ENCODE measurements around the gene PTPN11.
A peak's percentile ranks its signal among the peaks of the same experiment; 100 is the strongest.
"Not testable (repeated sequence)": the region's sequence is repeated elsewhere in the genome, so short reads cannot be mapped to it uniquely, and the experiment has no call there.

The PTPN11 gene

DNA sequence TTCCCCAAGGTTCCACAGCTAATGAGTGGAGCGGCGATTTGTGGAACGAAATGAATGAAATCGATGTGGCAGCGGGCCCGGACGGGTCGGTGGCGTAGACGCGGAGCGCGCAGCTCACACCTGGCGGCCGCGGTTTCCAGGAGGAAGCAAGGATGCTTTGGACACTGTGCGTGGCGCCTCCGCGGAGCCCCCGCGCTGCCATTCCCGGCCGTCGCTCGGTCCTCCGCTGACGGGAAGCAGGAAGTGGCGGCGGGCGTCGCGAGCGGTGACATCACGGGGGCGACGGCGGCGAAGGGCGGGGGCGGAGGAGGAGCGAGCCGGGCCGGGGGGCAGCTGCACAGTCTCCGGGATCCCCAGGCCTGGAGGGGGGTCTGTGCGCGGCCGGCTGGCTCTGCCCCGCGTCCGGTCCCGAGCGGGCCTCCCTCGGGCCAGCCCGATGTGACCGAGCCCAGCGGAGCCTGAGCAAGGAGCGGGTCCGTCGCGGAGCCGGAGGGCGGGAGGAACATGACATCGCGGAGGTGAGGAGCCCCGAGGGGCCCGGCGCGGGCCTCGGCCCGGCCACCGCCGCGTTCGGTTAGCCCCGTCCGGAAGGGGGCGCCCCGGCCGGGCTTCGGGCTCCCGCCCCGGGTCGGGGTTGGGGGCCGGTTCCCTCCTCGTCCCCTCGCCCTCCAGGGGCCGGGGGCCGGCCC, at the start of gene PTPN11:
PTPN11 (plus strand) TSS at position 340 of the 689 bp plus-strand sequence; CDS start at position 505, 165 bp downstream.
- peak; percentile 78 to 89 (median 86) for DNase-seq (ENCODE audit: low read depth in 3 of 3)

DNA sequence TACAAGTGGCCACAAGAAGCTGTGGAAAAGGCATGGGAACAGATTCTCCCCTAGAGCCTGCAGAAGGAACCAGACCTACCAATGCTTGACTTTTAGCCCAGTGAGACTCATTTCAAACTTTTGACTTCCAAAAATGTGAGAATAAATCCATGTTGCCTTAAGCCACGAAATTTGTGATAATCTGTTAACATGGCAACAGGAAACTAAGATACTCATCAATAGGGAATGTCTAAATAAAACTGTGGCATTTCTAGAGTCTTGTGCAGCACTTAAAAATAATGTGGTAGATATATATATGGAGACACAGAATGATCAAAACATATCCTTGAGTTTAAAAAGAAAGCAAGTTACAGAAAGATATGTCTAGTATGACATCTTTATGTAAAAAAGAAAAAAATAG, 48.5 kb upstream of the PTPN11 start:
- DNase-seq (ENCODE audit: low read depth in 3 of 3): no peak

DNA sequence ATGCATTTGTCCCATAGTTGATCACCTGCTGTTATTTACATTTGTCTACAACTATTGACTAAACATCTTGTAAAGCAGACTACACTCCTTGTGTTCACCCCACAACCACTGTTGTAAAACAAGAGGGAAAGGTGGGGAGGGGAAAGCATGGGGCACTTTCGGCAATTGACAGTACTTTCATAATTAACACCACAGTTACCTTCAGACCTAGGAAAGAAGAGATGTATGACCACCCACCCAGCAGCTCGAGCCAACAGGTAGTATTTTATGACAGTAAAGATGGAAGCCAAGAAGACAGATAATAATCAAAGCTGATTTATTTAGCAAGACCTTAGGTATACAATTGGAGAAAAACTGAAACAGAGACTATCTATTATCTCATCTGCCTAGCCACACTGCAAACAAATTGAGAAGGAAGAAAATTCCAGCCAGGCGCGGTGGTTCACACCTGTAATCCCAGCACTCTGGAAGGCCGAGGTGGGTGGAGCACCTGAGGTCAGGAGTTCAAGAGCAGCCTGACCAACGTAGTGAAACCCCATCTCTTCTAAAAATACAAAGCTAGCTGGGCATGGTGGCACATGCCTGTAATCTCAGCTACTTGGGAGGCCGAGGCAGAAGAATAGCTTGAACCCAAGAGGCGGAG, 47.8 kb upstream of the PTPN11 start:
- DNase-seq (ENCODE audit: low read depth in 3 of 3): no peak

GRCh38 chr12:112374166-112374740, 44.5 kb upstream of the PTPN11 start:
- no peak for DNase-seq (ENCODE audit: low read depth in 3 of 3)

DNA sequence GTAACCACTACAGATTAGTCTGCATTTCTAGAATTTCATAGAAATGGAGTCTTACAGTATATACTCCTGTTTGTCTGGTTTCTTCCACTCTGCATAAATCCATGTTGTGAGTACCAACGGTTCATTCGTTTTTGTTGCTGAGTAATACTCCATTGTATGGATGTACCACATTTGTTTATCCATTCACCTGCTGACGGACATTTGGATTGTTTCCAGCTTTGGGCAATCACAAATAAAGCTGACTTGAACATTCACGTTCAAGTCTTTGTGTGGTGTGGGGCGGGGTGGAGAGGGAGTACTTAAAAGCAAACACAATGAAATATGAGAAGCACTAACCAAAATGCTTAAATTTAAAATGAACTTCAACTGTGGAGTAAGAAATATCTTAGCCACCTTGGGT, 43.6 kb upstream of the PTPN11 start:
- DNase-seq (ENCODE audit: low read depth in 3 of 3): no peak

GRCh38 chr12:112380663-112381405, 37.9 kb upstream of the PTPN11 start:
- no peak for DNase-seq (ENCODE audit: low read depth in 3 of 3)

GRCh38 chr12:112381406-112381882, 37.3 kb upstream of the PTPN11 start:
- DNase-seq (ENCODE audit: low read depth in 3 of 3): no peak

DNA sequence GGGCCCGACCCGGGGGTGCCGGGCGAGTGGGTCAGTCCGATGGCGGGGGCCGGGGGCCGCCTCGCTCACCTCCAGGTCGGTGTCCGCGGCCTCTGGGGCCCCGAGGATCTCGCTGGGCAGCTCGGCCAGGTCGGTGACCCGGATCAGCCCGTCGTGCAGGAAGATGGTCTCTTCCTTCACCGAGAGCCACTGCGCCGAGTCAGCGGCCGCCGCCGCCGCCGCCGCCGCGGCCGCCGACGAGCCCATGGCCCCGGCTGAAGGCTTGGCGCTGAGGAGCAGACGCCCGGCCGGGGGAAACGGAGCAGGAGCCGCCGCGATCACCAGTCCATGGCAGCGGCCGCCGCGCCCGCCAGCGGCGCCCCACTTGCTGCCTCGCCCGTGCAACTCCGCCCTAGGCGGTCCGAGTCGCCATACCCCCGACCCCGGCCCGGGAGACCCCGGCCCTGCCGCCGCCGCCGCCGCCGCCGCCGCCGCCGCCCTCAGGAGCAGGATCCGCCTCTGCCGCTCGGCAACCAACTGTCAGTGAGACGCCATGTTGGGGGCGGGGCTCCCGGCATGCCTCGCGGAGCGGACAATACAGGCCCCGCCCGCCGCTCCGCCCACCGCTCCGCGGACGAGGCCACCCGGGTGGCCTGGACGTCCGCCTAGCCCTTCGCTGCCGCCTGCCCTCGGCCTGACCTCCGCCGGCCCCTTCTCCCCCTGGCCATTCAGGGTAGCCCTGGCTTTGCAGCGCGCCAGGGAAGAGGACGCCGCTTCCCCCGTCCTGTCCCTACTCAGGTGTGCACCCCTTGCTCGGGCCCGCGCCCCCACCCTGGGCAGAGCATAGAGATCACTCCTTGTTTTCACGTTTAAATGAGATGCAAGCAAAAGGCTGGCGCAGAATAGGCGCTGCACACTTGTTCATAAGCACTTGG, 36.6 kb upstream of the PTPN11 start, which contains the start of gene HECTD4:
HECTD4 (minus strand) TSS at position 549 of the 914 bp plus-strand sequence; CDS start at position 246, 303 bp downstream.
- peak; percentile 84 to 99 (median 87) for DNase-seq (ENCODE audit: low read depth in 3 of 3)

- no peak for DNase-seq (ENCODE audit: low read depth in 3 of 3)
These were observed 35.9 kb upstream of the PTPN11 start for GRCh38 chr12:112382866-112383265.

DNA sequence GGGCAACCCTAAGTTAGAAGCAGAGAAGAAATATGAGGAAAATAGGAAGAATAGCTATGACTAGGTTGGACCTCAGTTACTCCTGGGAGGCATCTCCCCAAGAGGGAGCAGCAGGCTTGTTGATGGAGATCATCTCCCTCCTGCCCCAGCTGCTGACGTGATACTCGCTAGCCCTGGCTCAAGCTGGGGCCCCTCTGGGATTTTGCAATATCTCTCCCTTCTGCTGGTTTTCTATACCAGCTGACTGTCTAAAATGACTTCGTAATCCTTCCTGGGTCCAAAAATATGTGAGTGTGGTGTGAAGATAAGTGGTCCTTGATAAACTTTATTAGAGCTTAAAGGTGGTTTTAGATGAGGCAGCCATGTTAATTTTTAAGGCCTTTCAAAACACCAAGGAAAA, 32.0 kb upstream of the PTPN11 start:
- no peak for DNase-seq (ENCODE audit: low read depth in 3 of 3)

DNA sequence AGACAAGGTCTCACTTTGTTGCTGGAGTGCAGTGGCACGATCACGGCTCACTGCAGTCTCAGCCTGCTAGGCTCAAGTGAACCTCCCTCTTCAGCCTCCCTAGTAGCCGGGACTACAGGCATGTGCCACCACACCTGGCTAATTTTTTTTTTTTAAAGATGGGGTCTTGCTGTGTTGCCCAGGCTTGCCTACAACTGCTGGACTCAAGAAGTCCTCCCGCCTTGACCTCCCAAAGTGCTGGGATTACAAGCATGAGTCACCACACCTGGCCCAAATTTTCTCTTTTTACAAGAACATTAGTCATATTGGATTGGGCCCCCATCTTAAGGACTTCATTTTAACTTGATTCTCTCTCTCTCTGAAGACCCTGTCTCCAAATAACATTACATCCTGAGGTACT, 29.5 kb upstream of the PTPN11 start:
- DNase-seq (ENCODE audit: low read depth in 3 of 3): no peak

- DNase-seq (ENCODE audit: low read depth in 3 of 3): not testable (repeated sequence)
These were observed 28.7 kb upstream of the PTPN11 start for GRCh38 chr12:112389922-112390654.

GRCh38 chr12:112393328-112393727, 25.4 kb upstream of the PTPN11 start:
- DNase-seq (ENCODE audit: low read depth in 3 of 3): no peak

- DNase-seq (ENCODE audit: low read depth in 3 of 3): no peak
These were observed 17.7 kb upstream of the PTPN11 start for GRCh38 chr12:112401054-112401453.

- DNase-seq (ENCODE audit: low read depth in 3 of 3): no peak
These were observed 16.7 kb upstream of the PTPN11 start for GRCh38 chr12:112401903-112402498.

DNA sequence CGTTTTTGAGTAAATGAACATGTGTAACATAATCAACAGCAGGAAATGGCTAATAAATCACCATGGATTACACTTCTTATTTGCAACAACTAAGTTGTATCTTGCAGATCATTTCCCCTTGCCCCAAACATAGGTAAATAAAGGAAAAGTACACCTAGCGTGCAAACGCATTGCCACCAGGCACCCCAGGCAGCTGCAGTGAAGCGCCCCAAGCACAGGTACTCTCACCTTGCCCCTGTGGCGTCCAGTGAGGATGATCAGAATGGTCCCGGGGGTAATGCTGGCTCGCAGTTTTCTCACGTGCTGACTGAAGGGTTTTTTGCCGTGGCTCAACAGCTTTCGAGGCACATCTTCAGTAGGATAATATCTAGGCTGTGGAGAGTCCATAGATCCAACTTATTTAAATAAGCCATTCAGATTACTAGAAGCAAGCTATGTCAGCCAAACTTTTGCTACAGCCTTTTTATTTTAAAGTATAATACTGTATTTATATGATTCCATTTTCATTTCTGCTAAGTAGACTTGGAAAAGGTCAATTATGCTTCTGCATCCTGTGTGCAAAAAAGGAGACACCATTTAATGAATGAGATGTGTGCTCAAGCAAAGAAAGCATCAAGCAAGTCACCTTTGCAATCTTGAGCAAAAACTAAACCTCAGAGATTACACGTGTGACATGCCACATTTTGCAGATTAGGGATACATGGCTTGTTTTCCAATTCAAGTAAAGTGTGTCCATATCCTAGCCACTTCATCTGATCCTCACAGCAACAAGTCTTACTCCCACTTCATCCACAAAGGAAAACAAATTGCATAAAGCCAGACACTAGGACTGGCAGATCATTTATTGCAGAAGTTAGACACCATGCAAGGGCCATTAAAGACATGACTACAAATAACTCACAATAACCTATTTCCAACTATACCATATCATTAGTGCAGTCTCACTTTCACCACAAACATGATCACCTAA, 11.9 kb upstream of the PTPN11 start:
- no peak for DNase-seq (ENCODE audit: low read depth in 3 of 3)

GRCh38 chr12:112407683-112408082, 11.1 kb upstream of the PTPN11 start:
- not testable (repeated sequence) for DNase-seq (ENCODE audit: low read depth in 3 of 3)

DNA sequence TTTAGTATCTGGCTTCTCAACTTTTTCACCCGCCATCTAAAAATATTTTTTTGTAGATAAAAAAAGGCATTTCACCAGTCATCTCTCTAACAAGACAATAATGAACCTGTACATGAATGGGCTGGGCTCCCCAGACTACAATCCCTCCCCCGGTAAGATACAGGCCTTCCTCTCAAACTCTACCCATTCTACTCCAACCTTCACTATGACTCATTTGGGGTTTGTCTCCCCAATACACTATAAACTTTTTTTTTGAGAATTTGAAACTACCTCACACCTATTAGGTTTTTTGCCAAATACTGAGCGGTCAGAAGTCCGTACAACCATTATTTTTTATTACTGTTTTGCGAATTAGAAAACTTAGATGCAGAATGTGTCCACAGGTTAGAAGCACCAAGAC, 10.1 kb upstream of the PTPN11 start:
- no peak for DNase-seq (ENCODE audit: low read depth in 3 of 3)

Data from stimulated activated CD4-positive, alpha-beta T cell treated with anti-CD3 and anti-CD28 coated beads, TNF-alpha, amount 100 ng/mL, for 48 hours (primary cell).